B cell (primary cell): Measurements from ENCODE around the gene SH3TC1.

ENCODE experiments used
- CTCF ChIP-seq: fragments of 200-600 bp; IDR thresholded peaks from one replicate; pipeline ENCODE4 v1.8.0; 2022; ENCODE audit warnings: antibody characterized with exemption, mild to moderate bottlenecking
- EZH2 ChIP-seq: IDR thresholded peaks from 2 replicates; pipeline ENCODE4 v1.6.1; 2012; ENCODE audit warnings: borderline replicate concordance, low read depth, mild to moderate bottlenecking, moderate library complexity, low read length; ENCODE audit not compliant: insufficient read depth, poor library complexity, severe bottlenecking

DNA sequence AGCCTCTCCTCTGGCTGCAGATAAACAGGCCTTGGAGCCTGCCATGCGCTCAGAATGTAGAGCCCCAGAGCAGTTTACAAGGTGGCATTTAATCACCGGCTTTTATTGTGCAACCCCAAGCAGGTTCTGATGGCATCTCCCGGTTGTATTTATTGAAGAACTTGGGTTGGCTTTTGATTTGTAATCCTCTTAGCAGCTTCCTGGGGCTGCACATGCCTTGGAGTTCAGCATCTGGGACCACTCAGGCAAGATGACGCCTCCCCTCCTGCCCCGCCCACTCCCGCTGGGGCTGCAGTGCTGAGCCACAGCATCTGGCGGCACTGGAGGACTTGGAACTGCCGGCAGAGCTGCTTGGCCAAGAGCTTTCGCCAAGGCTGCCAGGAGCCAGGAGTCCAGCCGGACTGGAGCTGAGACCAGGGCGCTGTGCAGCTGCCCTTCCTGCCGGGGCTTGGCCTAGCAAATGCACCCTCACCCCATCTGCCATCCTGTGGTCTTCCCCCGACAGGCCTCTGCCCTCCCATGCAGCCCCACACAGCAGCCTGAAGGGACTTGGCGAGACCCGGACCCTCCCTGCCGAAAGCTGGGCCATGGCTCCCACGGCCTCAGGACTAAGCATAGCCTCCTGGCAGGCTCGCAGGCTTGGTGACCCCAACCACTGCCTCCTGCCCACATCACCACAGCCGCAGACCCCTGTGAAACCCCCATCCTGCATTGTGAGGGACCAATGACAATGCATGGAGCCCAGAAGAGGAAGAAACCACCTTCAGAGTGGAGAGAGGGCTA is 75.9 kb downstream of the SH3TC1 start:
- TF ChIP-seq CTCF (no peak), EZH2 (no peak)
